ENCODE results near the gene EAF2.
"Not testable (repeated sequence)": the region's sequence is repeated elsewhere in the genome, so short reads cannot be mapped to it uniquely, and the experiment has no call there.

DNA sequence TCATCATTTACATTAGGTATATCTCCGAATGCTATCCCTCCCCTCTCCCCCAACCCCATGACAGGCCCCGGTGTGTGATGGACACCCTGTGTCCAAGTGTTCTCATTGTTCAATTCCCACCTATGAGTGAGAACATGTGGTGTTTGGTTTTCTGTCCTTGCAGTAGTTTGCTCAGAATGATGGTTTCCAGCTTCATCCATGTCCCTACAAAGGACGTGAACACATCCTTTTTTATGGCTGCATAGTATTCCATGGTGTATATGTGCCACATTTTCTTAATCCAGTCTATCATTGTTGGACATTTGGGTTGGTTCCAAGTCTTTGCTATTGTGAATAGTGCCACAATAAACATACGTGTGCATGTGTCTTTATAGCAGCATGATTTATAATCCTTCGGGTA, 22.8 kb downstream of the EAF2 start:
- not testable (repeated sequence) for TF ChIP-seq EZH2 (IDR thresholded peaks at IDR 0.05; ENCODE audit: borderline replicate concordance, insufficient read depth, low read depth, low read length, poor library complexity, severe bottlenecking)
- TF ChIP-seq, protein P1, sequence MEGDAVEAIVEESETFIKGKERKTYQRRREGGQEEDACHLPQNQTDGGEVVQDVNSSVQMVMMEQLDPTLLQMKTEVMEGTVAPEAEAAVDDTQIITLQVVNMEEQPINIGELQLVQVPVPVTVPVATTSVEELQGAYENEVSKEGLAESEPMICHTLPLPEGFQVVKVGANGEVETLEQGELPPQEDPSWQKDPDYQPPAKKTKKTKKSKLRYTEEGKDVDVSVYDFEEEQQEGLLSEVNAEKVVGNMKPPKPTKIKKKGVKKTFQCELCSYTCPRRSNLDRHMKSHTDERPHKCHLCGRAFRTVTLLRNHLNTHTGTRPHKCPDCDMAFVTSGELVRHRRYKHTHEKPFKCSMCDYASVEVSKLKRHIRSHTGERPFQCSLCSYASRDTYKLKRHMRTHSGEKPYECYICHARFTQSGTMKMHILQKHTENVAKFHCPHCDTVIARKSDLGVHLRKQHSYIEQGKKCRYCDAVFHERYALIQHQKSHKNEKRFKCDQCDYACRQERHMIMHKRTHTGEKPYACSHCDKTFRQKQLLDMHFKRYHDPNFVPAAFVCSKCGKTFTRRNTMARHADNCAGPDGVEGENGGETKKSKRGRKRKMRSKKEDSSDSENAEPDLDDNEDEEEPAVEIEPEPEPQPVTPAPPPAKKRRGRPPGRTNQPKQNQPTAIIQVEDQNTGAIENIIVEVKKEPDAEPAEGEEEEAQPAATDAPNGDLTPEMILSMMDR (IDR thresholded peaks at IDR 0.05), result not testable (repeated sequence)

All from B cell (primary cell).